ENCODE measurements around the gene CDC123.

Gene CDC123

GRCh38 chr10:12299222-12299965 lies 103.4 kb downstream of the CDC123 start:
- no peak for DNase-seq (ENCODE audit: low read depth, low spot score)
- Histone ChIP-seq H3K4me3 (ENCODE audit: insufficient read length, low read depth) (no peak overlapping the region), H3K36me3 (ENCODE audit: insufficient read depth, insufficient read length, low read length) (no peaks in the 10 kb centered on the region), H3K4me1 (ENCODE audit: insufficient read depth, insufficient read length) (no peaks in the 10 kb centered on the region), H3K27me3 (ENCODE audit: insufficient read depth, insufficient read length) (no peaks in the 10 kb centered on the region), H3K9ac (ENCODE audit: insufficient read length, low read depth) (no peak overlapping the region), H3K9me3 (ENCODE audit: insufficient read depth, low read length) (no peaks in the 10 kb centered on the region)
- TF ChIP-seq SUZ12 (IDR thresholded peaks at IDR 0.05; ENCODE audit: extremely low read depth, insufficient read depth, insufficient read length) (no peak), YY1 (IDR thresholded peaks at IDR 0.05; ENCODE audit: insufficient read depth, insufficient read length) (no peak), ZNF274 (IDR thresholded peaks at IDR 0.05; ENCODE audit: low read depth, low read length) (no peak)

All from NT2/D1 (cell line).